AG04449 (cell line): Measurements from ENCODE around the gene PSMG4.
A peak's percentile ranks its signal among the peaks of the same experiment; 100 is the strongest.

Source experiments
- CTCF ChIA-PET: fragments of 350-600 bp; formaldehyde crosslinking; extraction: SDS; loops from one replicate; lab custom pipeline; 2021; ENCODE audit warnings: antibody characterized with exemption; lab: Yijun Ruan, JAX
- POLR2A ChIA-PET: fragments of 400-600, 350-600 bp; formaldehyde crosslinking; extraction: SDS; loops from one replicate; lab custom pipeline; 2020; ENCODE audit warnings: antibody characterized with exemption, inconsistent platforms; lab: Yijun Ruan, JAX
- DNase-seq: peaks from one replicate; pipeline ENCODE4 v3.0.0-alpha.2; 2010; ENCODE audit warnings: low read depth, low spot score
- H3K4me3 ChIP-seq: 2 replicates; pipeline ENCODE4 v1.5.1; 2011; ENCODE audit warnings: low read depth, mild to moderate bottlenecking, control low read depth, low read length
- CTCF ChIP-seq: IDR thresholded peaks from one replicate; pipeline ENCODE4 v1.5.1; 2011; ENCODE audit warnings: mild to moderate bottlenecking, moderate library complexity, low read length, control low read depth, inconsistent platforms; ENCODE audit not compliant: insufficient read depth; ENCODE audit errors: missing control alignments

The PSMG4 gene

GRCh38 chr6:3228771-3229565 is 29.8 kb upstream of the PSMG4 start:
- ChIA-PET CTCF (interaction anchor here (0.7 to 1.2 kb wide), 3 partner anchors 9 to 23 kb away, joined by 3 to 4 read pairs (median 3); no protein-coding TSS in a partner anchor), POLR2A (no interaction called here)
- no peak for DNase-seq
- no peak for TF ChIP-seq CTCF
- peak overlapping the region; percentile 8; the same call in 1 of the 2 replicates for H3K4me3 ChIP-seq

- no peak for DNase-seq
- no peak for TF ChIP-seq CTCF
- H3K4me3 ChIP-seq, result no peak overlapping the region
- ChIA-PET CTCF (interaction anchor here (0.7 to 1.2 kb wide), 3 partner anchors 8 to 22 kb away, joined by 3 to 4 read pairs (median 3); no protein-coding TSS in a partner anchor), POLR2A (no interaction called here)
Observed at GRCh38 chr6:3229566-3230178, 29.1 kb upstream of the PSMG4 start.

- CTCF ChIA-PET, result interaction anchor here (0.7 to 2.8 kb wide), 4 partner anchors 19 to 106 kb away, joined by 3 to 13 read pairs (median 3); no protein-coding TSS in a partner anchor
- POLR2A ChIA-PET, result interaction anchor here (0.6 to 2.0 kb wide), 4 partner anchors 17 to 73 kb away, joined by 3 to 10 read pairs (median 4); partner anchors contain the start of gene TUBB2A
- TF ChIP-seq CTCF, result no peak
- no peak for DNase-seq
- peak overlapping the region; percentile 64; the same call in 1 of the 2 replicates for H3K4me3 ChIP-seq
Observed at GRCh38 chr6:3230256-3230882, 28.4 kb upstream of the PSMG4 start.

- ChIA-PET POLR2A (interaction anchor here (0.6 to 2.0 kb wide), 5 partner anchors 17 to 74 kb away, joined by 3 to 10 read pairs (median 4); partner anchors contain the start of gene TUBB2A), CTCF (interaction anchor here (0.7 to 2.8 kb wide), 5 partner anchors 13 to 106 kb away, joined by 3 to 13 read pairs (median 3); no protein-coding TSS in a partner anchor)
- no peak for TF ChIP-seq CTCF
- peak overlapping the region; percentile 64 for H3K4me3 ChIP-seq
- no peak for DNase-seq
Observed at GRCh38 chr6:3230900-3231246, 27.9 kb upstream of the PSMG4 start.

GRCh38 chr6:3231247-3232016 is 27.3 kb upstream of the PSMG4 start:
- ChIA-PET POLR2A (interaction anchor here (1.0 to 2.0 kb wide), 4 partner anchors 16 to 74 kb away, joined by 3 to 10 read pairs (median 4); partner anchors contain the start of gene TUBB2A), CTCF (interaction anchor here (0.7 to 2.8 kb wide), 6 partner anchors 13 to 107 kb away, joined by 3 to 13 read pairs (median 3); partner anchors contain the start of gene TUBB2A)
- H3K4me3 ChIP-seq, result peak overlapping the region; percentile 64
- DNase-seq, result no peak
- TF ChIP-seq CTCF, result no peak
